SH-SY5Y (cell line): ENCODE results near the gene NF1.

Experiments used
- GATA2 ChIP-seq: IDR thresholded peaks from 2 replicates; pipeline ENCODE4 v1.6.1; 2011; ENCODE audit warnings: mild to moderate bottlenecking, low read depth, low read length
- GATA3 ChIP-seq: IDR thresholded peaks from 2 replicates; pipeline ENCODE4 v1.6.1; 2011; ENCODE audit warnings: low read depth, mild to moderate bottlenecking, low read length, moderate library complexity

- TF ChIP-seq GATA2 (no peak), GATA3 (no peak)
Observed at GRCh38 chr17:31158746-31159377, 64.1 kb downstream of the NF1 start.
